DND-41 (cell line): Measurements from ENCODE around the gene WRNIP1.

Experiments
- ATAC-seq: fragments of 200-7000 bp; cut with Tn5 transposase; 3 replicates; pipeline ENCODE4 v1.9.1; 2021; ENCODE audit warnings: low read depth; ENCODE audit not compliant: insufficient read depth
- DNase-seq: peaks from one replicate; pipeline ENCODE4 v3.0.0-alpha.2; 2020
- H2AFZ ChIP-seq: 2 replicates; pipeline ENCODE4 v1.6.0; 2012; ENCODE audit warnings: low read depth, low read length
- H3K27ac ChIP-seq: 2 replicates; pipeline ENCODE4 v1.5.1; 2012; ENCODE audit warnings: low read length, inconsistent platforms
- H3K27me3 ChIP-seq: fragments of 200-600 bp; sonication (generic); 2 replicates; pipeline ENCODE4 v1.6.0; 2012; ENCODE audit warnings: low read length, mild to moderate bottlenecking, inconsistent platforms; ENCODE audit not compliant: insufficient read depth, poor library complexity
- H3K36me3 ChIP-seq: 2 replicates; pipeline ENCODE4 v1.5.1; 2012; ENCODE audit warnings: low read length, inconsistent platforms; ENCODE audit not compliant: insufficient read depth
- H3K4me1 ChIP-seq: 2 replicates; pipeline ENCODE4 v1.5.1; 2012; ENCODE audit warnings: mild to moderate bottlenecking, low read length; ENCODE audit not compliant: insufficient read depth
- H3K4me2 ChIP-seq: 2 replicates; pipeline ENCODE4 v1.6.0; 2012; ENCODE audit warnings: mild to moderate bottlenecking, moderate library complexity, low read length, inconsistent platforms; ENCODE audit not compliant: insufficient read depth
- H3K4me3 ChIP-seq, 2 experiments: fragments of 200-600 bp in 1 of 2; shearing (Covaris generic) in 1 of 2; 2 replicates each; pipeline ENCODE4 v1.5.1; 2012 to 2016; ENCODE audit warnings: inconsistent platforms in 2 of 2, low read length in 2 of 2, mild to moderate bottlenecking in 2 of 2, low read depth in 1 of 2, moderate library complexity in 1 of 2
- H3K79me2 ChIP-seq: 2 replicates; pipeline ENCODE4 v1.6.0; 2012; ENCODE audit warnings: low read length, inconsistent platforms; ENCODE audit not compliant: insufficient read depth
- H3K9ac ChIP-seq: 2 replicates; pipeline ENCODE4 v1.6.0; 2012; ENCODE audit warnings: low read depth, mild to moderate bottlenecking, inconsistent platforms, low read length, moderate library complexity
- H3K9me3 ChIP-seq: 2 replicates; pipeline ENCODE4 v1.5.1; 2012; ENCODE audit warnings: low read length, moderate library complexity, mild to moderate bottlenecking, inconsistent platforms; ENCODE audit not compliant: insufficient read depth, severe bottlenecking
- H4K20me1 ChIP-seq: 2 replicates; pipeline ENCODE4 v1.6.0; 2012; ENCODE audit warnings: low read length; ENCODE audit not compliant: insufficient read depth
- CTCF ChIP-seq: IDR thresholded peaks from 2 replicates; pipeline ENCODE4 v1.5.1; 2012; ENCODE audit warnings: borderline replicate concordance, low read length, moderate library complexity, mild to moderate bottlenecking; ENCODE audit not compliant: poor library complexity, severe bottlenecking; ENCODE audit errors: extremely low read depth
- EZH2 ChIP-seq: IDR thresholded peaks from 3 replicates; pipeline ENCODE4 v1.6.1; 2012; ENCODE audit warnings: borderline replicate concordance, low read depth, mild to moderate bottlenecking, moderate library complexity, low read length, inconsistent platforms; ENCODE audit not compliant: severe bottlenecking

Gene WRNIP1

GRCh38 chr6:2792330-2793110 lies 27.3 kb downstream of the WRNIP1 start:
- Histone ChIP-seq H3K9me3 (no peaks in the 10 kb centered on the region), H2AFZ (no peak overlapping the region), H3K36me3 (peaks cover 8% of the 10 kb centered on the region; the same call in 1 of the 2 replicates), H3K27me3 (no peaks in the 10 kb centered on the region), H3K9ac (no peak overlapping the region), H3K27ac (no peak overlapping the region), H3K4me1 (peaks cover 6% of the 10 kb centered on the region; the same call in 1 of the 2 replicates), H4K20me1 (peaks cover 26% of the 10 kb centered on the region; the same call in 1 of the 2 replicates), H3K4me2 (no peak overlapping the region), H3K4me3 (no peak overlapping the region), H3K79me2 (peaks cover 5% of the 10 kb centered on the region; the same call in 1 of the 2 replicates)
- DNase-seq (no peak), ATAC-seq (no peak)
- TF ChIP-seq EZH2 (no peak), CTCF (no peak)

GRCh38 chr6:2793534-2794151 lies 28.4 kb downstream of the WRNIP1 start:
- DNase-seq (no peak), ATAC-seq (no peak)
- 0 out of 2 replicates have a peak, but pooled peaks cover 3% of the 10 kb centered on the region for H3K36me3 ChIP-seq
- H3K4me1 ChIP-seq = peaks cover 8% of the 10 kb centered on the region; the same call in 1 of the 2 replicates
- no peak overlapping the region for H3K27ac ChIP-seq
- H2AFZ ChIP-seq = no peak overlapping the region
- H3K79me2 ChIP-seq = no peaks in the 10 kb centered on the region
- H3K9ac ChIP-seq = no peak overlapping the region
- TF ChIP-seq EZH2 (no peak), CTCF (no peak)
- no peaks in the 10 kb centered on the region for H3K27me3 ChIP-seq
- H3K9me3 ChIP-seq = no peaks in the 10 kb centered on the region
- peaks cover 26% of the 10 kb centered on the region; the same call in 1 of the 2 replicates for H4K20me1 ChIP-seq
- H3K4me3 ChIP-seq = no peak overlapping the region
- no peak overlapping the region for H3K4me2 ChIP-seq

- no peak overlapping the region for H3K27ac ChIP-seq
- H3K4me1 ChIP-seq = peaks cover 8% of the 10 kb centered on the region; the same call in 1 of the 2 replicates
- TF ChIP-seq CTCF (no peak), EZH2 (no peak)
- H3K79me2 ChIP-seq = no peaks in the 10 kb centered on the region
- H2AFZ ChIP-seq = no peak overlapping the region
- peaks cover 26% of the 10 kb centered on the region; the same call in 1 of the 2 replicates for H4K20me1 ChIP-seq
- H3K9ac ChIP-seq = no peak overlapping the region
- no peak overlapping the region for H3K4me2 ChIP-seq
- no peaks in the 10 kb centered on the region for H3K27me3 ChIP-seq
- H3K36me3 ChIP-seq = no peaks in the 10 kb centered on the region
- no peaks in the 10 kb centered on the region for H3K9me3 ChIP-seq
- H3K4me3 ChIP-seq = no peak overlapping the region
- ATAC-seq (no peak), DNase-seq (no peak)
Measured at GRCh38 chr6:2794171-2794730, 29.1 kb downstream of the WRNIP1 start.
